HL-60 (cell line): ENCODE measurements around the gene AKT1.

ENCODE experiments used
- CTCF ChIP-seq: IDR thresholded peaks from one replicate; pipeline ENCODE4 v1.5.1; 2011; ENCODE audit warnings: low read length, control low read depth, inconsistent platforms; ENCODE audit not compliant: insufficient read depth
- POLR2AphosphoS5 ChIP-seq: IDR thresholded peaks from 2 replicates; pipeline ENCODE4 v1.6.1; 2012; ENCODE audit warnings: low read depth
- SPI1 ChIP-seq: IDR thresholded peaks from 2 replicates; pipeline ENCODE4 v1.6.1; 2012; ENCODE audit warnings: low read depth, mild to moderate bottlenecking, borderline replicate concordance

DNA sequence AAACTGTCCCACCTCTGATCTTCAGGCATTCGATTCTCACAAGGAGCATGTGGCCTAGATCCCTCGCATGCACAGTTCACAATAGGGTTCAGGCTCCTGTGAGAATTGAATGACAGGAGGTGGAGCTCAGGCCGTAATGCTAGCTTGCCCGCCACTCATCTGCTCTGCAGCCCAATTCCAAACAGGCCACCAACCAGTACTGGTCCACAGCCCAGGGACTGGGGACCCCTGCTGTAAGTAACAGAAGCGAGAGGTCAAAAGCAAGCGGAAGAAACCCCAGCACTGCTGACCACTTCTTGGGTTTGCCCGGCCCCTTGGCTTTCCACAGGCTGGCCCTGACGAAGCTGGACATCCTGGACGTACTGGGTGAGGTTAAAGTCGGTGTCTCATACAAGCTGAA is 51.1 kb downstream of the AKT1 start:
- TF ChIP-seq CTCF = no peak
- no peak for TF ChIP-seq SPI1
- TF ChIP-seq POLR2AphosphoS5 = no peak
